K562 (cell line): Measurements from ENCODE around the gene PAF1. TPM values are rescaled to one million over a fixed set of nuclear protein-coding genes. Genes with fewer than 3 reads are reported as not detected.

Source experiments
- ATAC-seq: fragments of 200-7000 bp; cut with Tn5 transposase; 3 replicates; pipeline ENCODE4 v1.9.1; 2020; ENCODE audit warnings: moderate library complexity
- BruUV-seq: library from RNA; stranded (reverse); fragments of 400-500 nt; replicated peaks from 2 replicates; lab custom pipeline; 2021; lab: Mats Ljungman, UMichigan
- CTCF ChIA-PET: fragments of 300-600 bp; formaldehyde crosslinking; extraction: SDS; loops from one replicate; lab custom pipeline; 2021; ENCODE audit warnings: low intra/inter-chr PET ratio; lab: Yijun Ruan, JAX
- POLR2A ChIA-PET: fragments of 300-600, 350-650 bp; sonication (Branson Sonifier 250); formaldehyde crosslinking; extraction: SDS; loops from one replicate; lab custom pipeline; 2021; ENCODE audit warnings: antibody characterized with exemption, inconsistent platforms; lab: Yijun Ruan, JAX
- DNase-seq, 4 experiments: peaks; one replicate each; pipeline versions ENCODE4 v3.0.0 to v3.0.0-alpha.2; 2011 to 2018; ENCODE audit warnings: low spot score in 3 of 4, mixed read lengths in 3 of 4; ENCODE audit errors: extremely low read depth in 1 of 4
- FAIRE-seq: peaks from 2 replicates; lab custom pipeline; 2011; peaks lifted over from hg19 to GRCh38; lab: Jason Lieb, UNC
- H2AFZ ChIP-seq: 2 replicates; pipeline ENCODE4 v1.6.0; 2011; ENCODE audit warnings: low read depth, low read length, control low read depth, inconsistent platforms
- H3K27ac ChIP-seq: fragments of 200-600 bp; 3 replicates; pipeline ENCODE4 v1.8.0; 2011; ENCODE audit warnings: low read depth, mild to moderate bottlenecking, control low read depth, inconsistent platforms, low read length, moderate library complexity, mixed read lengths; ENCODE audit errors: extremely low read depth
- H3K27me3 ChIP-seq, 2 experiments: fragments of 300-600 bp in 1 of 2; 2 replicates in 1 of 2; 3 replicates in 1 of 2; pipeline versions ENCODE4 v1.6.0 to v1.8.0; 2011; ENCODE audit warnings: inconsistent platforms in 2 of 2, low read length in 2 of 2, mild to moderate bottlenecking in 1 of 2, mixed read lengths in 1 of 2, moderate library complexity in 1 of 2; ENCODE audit not compliant: control insufficient read depth in 2 of 2, insufficient read depth in 2 of 2
- H3K36me3 ChIP-seq: fragments of 300-600 bp; 3 replicates; pipeline ENCODE4 v1.8.0; 2011; ENCODE audit warnings: mild to moderate bottlenecking, low read length, inconsistent platforms; ENCODE audit not compliant: control insufficient read depth, insufficient read depth
- H3K4me1 ChIP-seq, 2 experiments: fragments of 200-600 bp in 1 of 2; replicated peaks in 1 of 2; 2 replicates in 1 of 2; 3 replicates in 1 of 2; pipeline versions ENCODE4 v1.5.1 to v1.8.0; 2011; ENCODE audit warnings: inconsistent platforms in 2 of 2, low read length in 2 of 2, mild to moderate bottlenecking in 1 of 2, mixed read lengths in 1 of 2, moderate library complexity in 1 of 2; ENCODE audit not compliant: control insufficient read depth in 2 of 2, insufficient read depth in 2 of 2
- H3K4me2 ChIP-seq: 2 replicates; pipeline ENCODE4 v1.6.1; 2011; ENCODE audit warnings: low read length, control low read depth, inconsistent platforms, mixed read lengths; ENCODE audit not compliant: insufficient read depth
- H3K4me3 ChIP-seq: fragments of 200-600 bp; sonication (generic), shearing (Covaris generic); 2 replicates; pipeline ENCODE4 v1.5.1; 2016; ENCODE audit warnings: control low read depth, inconsistent platforms
- H3K79me2 ChIP-seq: fragments of 200-600 bp; 3 replicates; pipeline ENCODE4 v1.8.0; 2011; ENCODE audit warnings: low read length, inconsistent platforms; ENCODE audit not compliant: control insufficient read depth, insufficient read depth
- H3K9ac ChIP-seq, 2 experiments: 2 replicates each; pipeline versions ENCODE4 v1.6.0 to v1.6.1; 2011; ENCODE audit warnings: low read depth in 2 of 2, low read length in 2 of 2, control low read depth in 1 of 2, inconsistent platforms in 1 of 2, mild to moderate bottlenecking in 1 of 2, mixed read lengths in 1 of 2; ENCODE audit not compliant: insufficient read depth in 1 of 2
- H3K9me1 ChIP-seq: one replicate; pipeline ENCODE4 v1.6.0; 2011; ENCODE audit warnings: inconsistent platforms, mild to moderate bottlenecking, low read length, moderate library complexity; ENCODE audit not compliant: control insufficient read depth, insufficient read depth
- H3K9me3 ChIP-seq: replicated peaks from 2 replicates; pipeline ENCODE4 v1.5.1; 2011; ENCODE audit warnings: low read depth, low read length, inconsistent platforms; ENCODE audit not compliant: control insufficient read depth, insufficient read depth
- H4K20me1 ChIP-seq: replicated peaks from 2 replicates; pipeline ENCODE4 v1.6.1; 2011; ENCODE audit warnings: low read length, inconsistent platforms, mixed read lengths; ENCODE audit not compliant: control insufficient read depth, insufficient read depth
- BACH1 ChIP-seq: fragments of 200-800 bp; sonication (Bioruptor generic); IDR thresholded peaks from 2 replicates; pipeline ENCODE4 v1.6.1; 2016; ENCODE audit warnings: missing genetic modification characterization, missing compliant biosample characterization
- CBFA2T3 ChIP-seq: fragments of 450-650 bp; IDR thresholded peaks from 2 replicates; pipeline ENCODE4 v1.6.1; 2017
- CEBPG ChIP-seq, 3 experiments: fragments of 200-800 bp in 1 of 3; sonication (Bioruptor generic) in 1 of 3; sonication (generic) in 1 of 3; formaldehyde crosslinking in 1 of 3; IDR thresholded peaks in 2 of 3; conservative IDR thresholded peaks in 1 of 3; 2 replicates each; pipeline versions ENCODE4 v1.6.1 to v1.8.0; 2016 to 2022; ENCODE audit warnings: missing compliant biosample characterization in 2 of 3, missing genetic modification characterization in 2 of 3, mild to moderate bottlenecking in 1 of 3, missing genetic modification reagents in 1 of 3
- DPF2 ChIP-seq: fragments of 450-650 bp; IDR thresholded peaks from 2 replicates; pipeline ENCODE4 v1.6.1; 2016
- EP300 ChIP-seq: IDR thresholded peaks from 2 replicates; pipeline ENCODE4 v1.6.1; 2012; ENCODE audit warnings: low read length, improper control_type of control experiment
- HNRNPK ChIP-seq: fragments of 200-400 bp; formaldehyde crosslinking; IDR thresholded peaks from one replicate; pipeline ENCODE4 v1.6.1; 2018; ENCODE audit warnings: mild to moderate bottlenecking, low read depth, low read length; ENCODE audit not compliant: poor library complexity, severe bottlenecking
- HNRNPUL1 ChIP-seq: fragments of 200-400 bp; formaldehyde crosslinking; IDR thresholded peaks from 2 replicates; pipeline ENCODE4 v1.6.1; 2017; ENCODE audit warnings: low read length
- RB1 ChIP-seq: fragments of 450-650 bp; IDR thresholded peaks from 2 replicates; pipeline ENCODE4 v1.6.1; 2017; ENCODE audit warnings: low read depth, mild to moderate bottlenecking
- RBM14 ChIP-seq: fragments of 200-400 bp; formaldehyde crosslinking; IDR thresholded peaks from 2 replicates; pipeline ENCODE4 v1.6.1; 2018; ENCODE audit warnings: low read depth, mild to moderate bottlenecking, low read length, moderate library complexity, borderline replicate concordance; ENCODE audit not compliant: insufficient read depth
- WGBS: fragments of 100-300 bp; shearing (Covaris generic); methylation state at CpG from one replicate; pipeline ENCODE4 v1.1.6; 2016; ENCODE audit warnings: low coverage, mixed read lengths; ENCODE audit not compliant: insufficient coverage; ENCODE audit errors: missing lambda C conversion rate; 5-methylcytosine and 5-hydroxymethylcytosine counted together
- in situ Hi-C: fragments of 300-500 bp; cut with MboI; formaldehyde crosslinking; loops from 4 replicates; pipeline ENCODE4 v1.15.0; 2018; ENCODE audit warnings: inconsistent platforms, mixed read lengths
- intact Hi-C: fragments of 100-400 bp; cut with micrococcal nuclease; formaldehyde crosslinking; loops from 2 replicates; pipeline ENCODE4 v1.14.2; 2022
- polyA plus RNA-seq, 8 experiments: library from polyadenylated mRNA; depleted of rRNA in 4 of 8; stranded (reverse) in 5 of 8; unstranded in 3 of 8; fragments of >200 nt; fragmentation: Nextera tagmentation in 2 of 8; fragmentation: Illumina TruSeq in 1 of 8; extraction: Ambion mirVana in 2 of 8; extraction: Trizol in 1 of 8; gene quantifications; 2 replicates each; pipeline versions ENCODE4 v1.2.1 to v1.2.3, GENCODE V29; 2011 to 2014; ENCODE audit warnings: inconsistent platforms in 1 of 8, missing spikeins in 1 of 8
- total RNA-seq, 7 experiments: library from RNA; depleted of rRNA in 6 of 7; stranded (reverse); fragments of >200 nt in 6 of 7; fragmentation: Illumina TruSeq in 2 of 7; extraction: Trizol in 2 of 7; gene quantifications; 2 replicates each; pipeline versions ENCODE4 v1.2.1 to v1.2.3, GENCODE V29; 2011 to 2021; ENCODE audit warnings: low replicate concordance in 1 of 7
- TF ChIP-seq, protein P1 (sequence below): fragments of 250-450 bp; sonication (Bioruptor Pico); IDR thresholded peaks from 2 replicates; pipeline ENCODE4 v1.9.0; 2021; ENCODE audit warnings: mild to moderate bottlenecking, inconsistent platforms

The PAF1 gene
- total and polyA plus RNA-seq, 9 of the 15 experiments (the other 6 are each of a cell fraction or from before 2014, with no cell fraction given): 1.5 to 45.0 (median 33.8) TPM

- 6% methylated on average over 36 of the region's 59 CpGs for WGBS
- peak; percentile 82 to 94 (median 85) for DNase-seq
- Histone ChIP-seq H3K36me3 (peaks cover 3% of the 10 kb centered on the region; the same call in 1 of the 3 replicates), H3K9ac (peak overlapping the region; percentile 90 to 96), H3K4me3 (peak overlapping the region; percentile 41), H3K27ac (peak overlapping the region; percentile 98), H3K4me2 (peak overlapping the region; percentile 80), H2AFZ (peak overlapping the region; percentile 86), H3K27me3 (no peaks in the 10 kb centered on the region), H3K79me2 (peaks cover 16% of the 10 kb centered on the region), H3K4me1 (peaks cover 60 to 77% of the 10 kb centered on the region in 2 experiments), H3K9me3 (no peaks in the 10 kb centered on the region), H3K9me1 (peaks cover 3% of the 10 kb centered on the region), H4K20me1 (no peaks in the 10 kb centered on the region)
- no peak for FAIRE-seq
- ChIA-PET CTCF (interaction anchor here (2.5 kb wide), 1 partner anchor 10 kb away, joined by 10 read pairs; the partner anchor contains the start of gene PLEKHG2), POLR2A (interaction anchor here (0.6 to 2.3 kb wide), 3 partner anchors 11 to 137 kb away, joined by 3 to 23 read pairs (median 4); partner anchors contain the start of genes MED29, PAF1 and RPS16)
- in situ Hi-C loops (no loop called here), intact Hi-C loops (no loop called here)
- BruUV-seq: no TSS peak
- ATAC-seq: peak; percentile 52
- TF ChIP-seq RB1 (peak; percentile 78), EP300 (peak; percentile 57), HNRNPUL1 (no peak), BACH1 (tag) (no peak), CEBPG (CRISPR knock-in tag; IDR thresholded peaks at IDR 0.05) (no peak; the same call in 1 of the 2 replicates), CEBPG (tag; conservative IDR thresholded peaks at IDR 0.05 in 1 of 2, IDR thresholded peaks at IDR 0.05 in 1 of 2) (no peak), DPF2 (peak; percentile 62), RBM14 (peak; percentile 74; the same call in 1 of the 2 replicates), CBFA2T3 (peak; percentile 71), HNRNPK (no peak)
- TF ChIP-seq, protein P1, sequence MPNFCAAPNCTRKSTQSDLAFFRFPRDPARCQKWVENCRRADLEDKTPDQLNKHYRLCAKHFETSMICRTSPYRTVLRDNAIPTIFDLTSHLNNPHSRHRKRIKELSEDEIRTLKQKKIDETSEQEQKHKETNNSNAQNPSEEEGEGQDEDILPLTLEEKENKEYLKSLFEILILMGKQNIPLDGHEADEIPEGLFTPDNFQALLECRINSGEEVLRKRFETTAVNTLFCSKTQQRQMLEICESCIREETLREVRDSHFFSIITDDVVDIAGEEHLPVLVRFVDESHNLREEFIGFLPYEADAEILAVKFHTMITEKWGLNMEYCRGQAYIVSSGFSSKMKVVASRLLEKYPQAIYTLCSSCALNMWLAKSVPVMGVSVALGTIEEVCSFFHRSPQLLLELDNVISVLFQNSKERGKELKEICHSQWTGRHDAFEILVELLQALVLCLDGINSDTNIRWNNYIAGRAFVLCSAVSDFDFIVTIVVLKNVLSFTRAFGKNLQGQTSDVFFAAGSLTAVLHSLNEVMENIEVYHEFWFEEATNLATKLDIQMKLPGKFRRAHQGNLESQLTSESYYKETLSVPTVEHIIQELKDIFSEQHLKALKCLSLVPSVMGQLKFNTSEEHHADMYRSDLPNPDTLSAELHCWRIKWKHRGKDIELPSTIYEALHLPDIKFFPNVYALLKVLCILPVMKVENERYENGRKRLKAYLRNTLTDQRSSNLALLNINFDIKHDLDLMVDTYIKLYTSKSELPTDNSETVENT: peak; percentile 25; the same call in 1 of the 2 replicates
Observed at GRCh38 chr19:39402346-39403300, 11.7 kb upstream of the PAF1 start.
